Activated CD4-positive, alpha-beta memory T cell treated with anti-CD3 and anti-CD28 coated beads for 36 hours (primary cell): ENCODE results near the gene MAPKAPK3. TPM values are rescaled to one million over a fixed set of nuclear protein-coding genes. Genes with fewer than 3 reads are reported as not detected.

Experiments used
- CTCF ChIA-PET: fragments of 350-600 bp; sonication (Branson Sonifier 250); formaldehyde crosslinking; loops from one replicate; lab custom pipeline; 2021; ENCODE audit warnings: antibody characterized with exemption, inconsistent platforms; lab: Charles Lee
- POLR2A ChIA-PET: fragments of 350-600 bp; sonication (Branson Sonifier 250); formaldehyde crosslinking; loops from one replicate; lab custom pipeline; 2021; ENCODE audit warnings: antibody characterized with exemption; lab: Charles Lee
- DNase-seq: peaks from one replicate; pipeline ENCODE4 v3.0.0-alpha.2; 2020
- H3K27ac Mint-ChIP-seq: one replicate; pipeline ENCODE4 v1.8.0; 2021; ENCODE audit warnings: mixed read lengths
- H3K27me3 Mint-ChIP-seq: one replicate; pipeline ENCODE4 v1.8.0; 2021; ENCODE audit warnings: mixed read lengths
- H3K36me3 Mint-ChIP-seq: one replicate; pipeline ENCODE4 v1.8.0; 2021; ENCODE audit warnings: mixed read lengths
- H3K4me1 Mint-ChIP-seq: one replicate; pipeline ENCODE4 v1.8.0; 2021; ENCODE audit warnings: low read depth, mixed read lengths
- H3K4me3 Mint-ChIP-seq: one replicate; pipeline ENCODE4 v1.8.0; 2021; ENCODE audit warnings: mild to moderate bottlenecking, mixed read lengths
- H3K9me3 Mint-ChIP-seq: one replicate; pipeline ENCODE4 v1.8.0; 2021; ENCODE audit warnings: mixed read lengths
- intact Hi-C: fragments of 100-400 bp; cut with micrococcal nuclease; formaldehyde crosslinking; loops from one replicate; pipeline ENCODE4 v1.15.1; 2023
- total RNA-seq, 2 experiments: library from RNA; stranded (reverse); gene quantifications; one replicate each; pipeline ENCODE4 v1.2.3, GENCODE V29; 2021

Gene MAPKAPK3
- total RNA-seq, 2 experiments from 2014 or later: 186 to 187 TPM

- peak overlapping the region; percentile 95 for H3K27ac Mint-ChIP-seq
- no peaks in the 10 kb centered on the region for H3K27me3 Mint-ChIP-seq
- ChIA-PET CTCF (interaction anchor here (0.6 to 14.6 kb wide), 7 partner anchors 9 to 79 kb away, joined by 3 to 908 read pairs (median 3); partner anchors contain the start of genes CISH and MAPKAPK3), POLR2A (interaction anchor here (1.0 to 14.0 kb wide), 3 partner anchors 16 to 237 kb away, joined by 4 to 1013 read pairs (median 510); partner anchors contain the start of genes CISH and MAPKAPK3)
- intact Hi-C loops: loop anchor here (5.0 kb wide), 1 partner anchor 98 kb away; the partner anchor contains the start of gene DOCK3
- H3K36me3 Mint-ChIP-seq: peaks cover 82% of the 10 kb centered on the region
- H3K4me3 Mint-ChIP-seq: peak overlapping the region; percentile 99
- H3K4me1 Mint-ChIP-seq: peaks cover 68% of the 10 kb centered on the region
- no peaks in the 10 kb centered on the region for H3K9me3 Mint-ChIP-seq
- peak; percentile 74 for DNase-seq
These were observed 42.5 kb upstream of the MAPKAPK3 start for GRCh38 chr3:50574444-50574831.

GRCh38 chr3:50575372-50575771 lies 41.6 kb upstream of the MAPKAPK3 start:
- peaks cover 82% of the 10 kb centered on the region for H3K36me3 Mint-ChIP-seq
- DNase-seq: no peak

GRCh38 chr3:50577348-50577747 lies 39.6 kb upstream of the MAPKAPK3 start:
- ChIA-PET POLR2A (interaction anchor here (1.5 to 14.0 kb wide), 3 partner anchors 8 to 31 kb away, joined by 4 to 1013 read pairs (median 510); partner anchors contain the start of genes CISH, HEMK1 and MAPKAPK3), CTCF (interaction anchor here (2.0 to 14.6 kb wide), 2 partner anchors 13 to 31 kb away, joined by 8 to 908 read pairs; partner anchors contain the start of genes CISH and MAPKAPK3)
- no peak for DNase-seq
- intact Hi-C loops: no loop called here
- H3K27ac Mint-ChIP-seq: peak overlapping the region; percentile 95
- peaks cover 68% of the 10 kb centered on the region for H3K4me1 Mint-ChIP-seq
- H3K36me3 Mint-ChIP-seq: peaks cover 79% of the 10 kb centered on the region
- H3K4me3 Mint-ChIP-seq: no peak overlapping the region
- H3K9me3 Mint-ChIP-seq: no peaks in the 10 kb centered on the region
- no peaks in the 10 kb centered on the region for H3K27me3 Mint-ChIP-seq

More at GRCh38 chr3:50575372-50575771, 41.6 kb upstream of the MAPKAPK3 start:
- H3K4me1 Mint-ChIP-seq: peaks cover 73% of the 10 kb centered on the region
- H3K4me3 Mint-ChIP-seq: no peak overlapping the region
- intact Hi-C loops: no loop called here
- H3K9me3 Mint-ChIP-seq: no peaks in the 10 kb centered on the region
- CTCF ChIA-PET: interaction anchor here (1.5 to 14.6 kb wide), 4 partner anchors 14 to 77 kb away, joined by 5 to 908 read pairs (median 165); partner anchors contain the start of genes CISH and MAPKAPK3
- H3K27ac Mint-ChIP-seq: peak overlapping the region; percentile 95
- POLR2A ChIA-PET: interaction anchor here (13.8 to 14.0 kb wide), 2 partner anchors 15 to 33 kb away, joined by 510 to 1013 read pairs; partner anchors contain the start of genes CISH and MAPKAPK3
- no peaks in the 10 kb centered on the region for H3K27me3 Mint-ChIP-seq

DNA sequence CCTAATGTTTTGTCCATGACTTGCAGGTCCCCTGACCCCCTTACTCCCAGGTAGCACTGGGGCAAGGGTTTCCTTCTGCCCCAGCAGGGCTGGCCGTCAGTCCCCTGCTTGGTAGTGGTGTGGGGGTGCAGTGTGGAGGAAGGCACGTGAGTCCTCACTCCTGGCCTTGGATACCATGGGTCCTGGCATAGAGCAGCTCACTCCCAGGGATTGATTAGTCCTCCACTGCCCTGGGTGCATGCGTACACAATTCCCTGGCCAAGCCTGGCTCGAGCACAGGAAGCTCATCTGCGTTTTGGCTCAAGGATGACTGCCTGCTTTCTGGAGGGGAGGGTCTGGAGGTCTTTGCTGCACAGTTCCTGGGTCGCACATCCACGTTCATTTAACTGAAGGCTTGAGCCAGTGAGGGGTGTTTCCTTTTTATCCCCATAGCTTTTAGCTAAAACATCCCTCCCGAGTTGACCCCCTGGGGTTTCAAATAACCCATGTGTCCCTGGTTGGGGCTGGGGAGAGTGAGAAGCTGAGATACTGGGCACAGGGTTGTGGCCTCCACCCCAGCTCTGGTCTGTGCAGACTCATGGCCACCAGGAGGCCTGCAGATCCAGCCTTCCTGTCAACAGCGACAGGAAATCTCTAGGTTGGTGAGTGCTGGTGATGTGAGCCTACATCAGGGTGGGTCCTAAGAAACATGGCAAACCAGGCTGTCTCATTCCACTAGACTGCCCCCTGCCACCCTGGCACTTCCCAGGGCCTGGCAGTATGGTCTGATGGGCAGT lies 36.1 kb upstream of the MAPKAPK3 start:
- ChIA-PET CTCF (interaction anchor here (1.0 to 2.4 kb wide), 4 partner anchors 8 to 34 kb away, joined by 6 to 16 read pairs (median 10); partner anchors contain the start of gene HEMK1), POLR2A (interaction anchor here (0.6 to 1.5 kb wide), 3 partner anchors 11 to 34 kb away, joined by 3 to 5 read pairs (median 4); no protein-coding TSS in a partner anchor)
- no peaks in the 10 kb centered on the region for H3K9me3 Mint-ChIP-seq
- no peak for DNase-seq
- H3K27me3 Mint-ChIP-seq: no peaks in the 10 kb centered on the region
- H3K27ac Mint-ChIP-seq: peak overlapping the region; percentile 28
- no peak overlapping the region for H3K4me3 Mint-ChIP-seq
- H3K4me1 Mint-ChIP-seq: peaks cover 63% of the 10 kb centered on the region
- intact Hi-C loops: no loop called here
- peaks cover 74% of the 10 kb centered on the region for H3K36me3 Mint-ChIP-seq

GRCh38 chr3:50581459-50581842 lies 35.5 kb upstream of the MAPKAPK3 start:
- Mint-ChIP-seq H3K36me3 (peaks cover 69% of the 10 kb centered on the region), H3K27ac (peak overlapping the region; percentile 56), H3K4me3 (no peak overlapping the region), H3K9me3 (no peaks in the 10 kb centered on the region), H3K4me1 (peaks cover 63% of the 10 kb centered on the region), H3K27me3 (no peaks in the 10 kb centered on the region)
- intact Hi-C loops: no loop called here
- CTCF ChIA-PET: interaction anchor here (1.0 to 2.4 kb wide), 4 partner anchors 9 to 33 kb away, joined by 6 to 16 read pairs (median 10); partner anchors contain the start of gene HEMK1
- no peak for DNase-seq
- POLR2A ChIA-PET: interaction anchor here (0.6 to 1.5 kb wide), 3 partner anchors 11 to 33 kb away, joined by 3 to 5 read pairs (median 4); no protein-coding TSS in a partner anchor

- H3K36me3 Mint-ChIP-seq: peaks cover 67% of the 10 kb centered on the region
- peak overlapping the region; percentile 56 for H3K27ac Mint-ChIP-seq
- peaks cover 66% of the 10 kb centered on the region for H3K4me1 Mint-ChIP-seq
- intact Hi-C loops: no loop called here
- ChIA-PET CTCF (interaction anchor here (1.9 to 2.4 kb wide), 2 partner anchors 12 to 33 kb away, joined by 13 to 16 read pairs; partner anchors contain the start of gene HEMK1), POLR2A (no interaction called here)
- H3K27me3 Mint-ChIP-seq: no peaks in the 10 kb centered on the region
- no peaks in the 10 kb centered on the region for H3K9me3 Mint-ChIP-seq
- no peak for DNase-seq
- H3K4me3 Mint-ChIP-seq: no peak overlapping the region
These were observed 34.9 kb upstream of the MAPKAPK3 start for GRCh38 chr3:50582083-50582482.

DNA sequence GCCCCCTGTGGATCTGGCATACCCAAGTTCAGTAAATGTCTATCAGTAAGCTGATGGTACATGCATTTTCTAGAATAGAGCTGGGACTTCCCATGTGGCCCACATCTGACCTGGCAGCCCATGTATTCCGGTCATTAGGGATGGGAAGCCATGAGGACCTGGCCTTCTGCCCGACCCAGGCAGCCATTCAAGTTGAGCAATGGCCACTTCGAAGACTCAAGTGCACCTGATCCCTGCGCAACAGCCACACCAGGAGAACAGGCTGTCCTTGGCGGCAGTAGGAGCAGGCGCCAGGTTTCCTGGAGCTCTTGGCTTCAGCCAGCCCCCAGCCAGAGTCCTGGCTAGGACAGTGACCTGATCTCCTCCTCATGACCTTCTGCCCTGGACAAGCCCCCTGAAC lies 33.1 kb upstream of the MAPKAPK3 start:
- Mint-ChIP-seq H3K9me3 (no peaks in the 10 kb centered on the region), H3K4me3 (no peak overlapping the region), H3K27ac (peak overlapping the region; percentile 98), H3K4me1 (peaks cover 83% of the 10 kb centered on the region), H3K36me3 (peaks cover 70% of the 10 kb centered on the region), H3K27me3 (no peaks in the 10 kb centered on the region)
- POLR2A ChIA-PET: interaction anchor here (0.5 to 1.5 kb wide), 2 partner anchors 28 to 243 kb away, joined by 3 read pairs; partner anchors contain the start of gene CISH
- DNase-seq: no peak
- CTCF ChIA-PET: interaction anchor here (1.0 to 1.2 kb wide), 2 partner anchors 9 to 11 kb away, joined by 3 read pairs; no protein-coding TSS in a partner anchor
- intact Hi-C loops: no loop called here

DNA sequence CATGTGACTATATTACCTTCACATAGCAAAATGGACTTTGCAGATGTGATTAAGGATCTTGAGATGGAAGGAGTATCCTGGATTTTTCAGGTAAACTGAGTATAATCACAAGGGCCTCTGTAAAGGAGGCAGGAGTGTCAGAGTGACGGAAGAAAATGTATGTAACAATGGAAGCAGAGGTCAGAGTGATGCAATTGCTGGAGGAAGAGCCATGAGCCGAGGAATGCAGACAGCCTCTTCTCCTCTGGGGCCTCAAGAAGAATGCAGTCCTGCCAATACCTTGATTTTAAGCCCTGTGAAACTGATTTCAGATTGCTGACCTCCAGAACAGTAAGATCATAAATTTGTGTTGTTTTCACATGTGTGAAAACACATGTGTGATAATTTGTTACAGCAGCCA lies 32.6 kb upstream of the MAPKAPK3 start:
- H3K4me1 Mint-ChIP-seq: peaks cover 85% of the 10 kb centered on the region
- H3K27ac Mint-ChIP-seq: peak overlapping the region; percentile 98
- intact Hi-C loops: no loop called here
- no peak for DNase-seq
- ChIA-PET POLR2A (interaction anchor here (1.5 kb wide), 1 partner anchor 27 kb away, joined by 3 read pairs; the partner anchor contains the start of gene CISH), CTCF (interaction anchor here (1.0 to 1.2 kb wide), 2 partner anchors 10 to 12 kb away, joined by 3 read pairs; no protein-coding TSS in a partner anchor)
- peaks cover 68% of the 10 kb centered on the region for H3K36me3 Mint-ChIP-seq
- no peak overlapping the region for H3K4me3 Mint-ChIP-seq
- H3K27me3 Mint-ChIP-seq: no peaks in the 10 kb centered on the region
- no peaks in the 10 kb centered on the region for H3K9me3 Mint-ChIP-seq

- ChIA-PET CTCF (interaction anchor here (8.7 to 10.3 kb wide), 3 partner anchors 14 to 27 kb away, joined by 221 to 317 read pairs (median 299); partner anchors contain the start of genes CISH, HEMK1 and MAPKAPK3), POLR2A (interaction anchor here (11.1 kb wide), 2 partner anchors 13 to 22 kb away, joined by 510 to 859 read pairs; partner anchors contain the start of genes C3orf18, CISH, HEMK1 and MAPKAPK3)
- peaks cover 87% of the 10 kb centered on the region for H3K4me1 Mint-ChIP-seq
- H3K4me3 Mint-ChIP-seq: peak overlapping the region; percentile 18
- H3K27ac Mint-ChIP-seq: peak overlapping the region; percentile 98
- intact Hi-C loops: no loop called here
- H3K9me3 Mint-ChIP-seq: no peaks in the 10 kb centered on the region
- H3K36me3 Mint-ChIP-seq: peaks cover 56% of the 10 kb centered on the region
- DNase-seq: peak; percentile 86
- no peaks in the 10 kb centered on the region for H3K27me3 Mint-ChIP-seq
These were observed 30.8 kb upstream of the MAPKAPK3 start for GRCh38 chr3:50585919-50586762.

- Mint-ChIP-seq H3K36me3 (peaks cover 51% of the 10 kb centered on the region), H3K4me1 (peaks cover 87% of the 10 kb centered on the region), H3K4me3 (no peak overlapping the region), H3K27me3 (no peaks in the 10 kb centered on the region), H3K9me3 (no peaks in the 10 kb centered on the region), H3K27ac (peak overlapping the region; percentile 98)
- no peak for DNase-seq
- ChIA-PET POLR2A (interaction anchor here (11.1 kb wide), 2 partner anchors 14 to 22 kb away, joined by 510 to 859 read pairs; partner anchors contain the start of genes C3orf18, CISH, HEMK1 and MAPKAPK3), CTCF (interaction anchor here (8.7 to 10.3 kb wide), 3 partner anchors 14 to 27 kb away, joined by 221 to 317 read pairs (median 299); partner anchors contain the start of genes CISH, HEMK1 and MAPKAPK3)
- intact Hi-C loops: no loop called here
These were observed 30.2 kb upstream of the MAPKAPK3 start for GRCh38 chr3:50586763-50587070.
